Measurements from ENCODE around the gene COL9A2.

DNA sequence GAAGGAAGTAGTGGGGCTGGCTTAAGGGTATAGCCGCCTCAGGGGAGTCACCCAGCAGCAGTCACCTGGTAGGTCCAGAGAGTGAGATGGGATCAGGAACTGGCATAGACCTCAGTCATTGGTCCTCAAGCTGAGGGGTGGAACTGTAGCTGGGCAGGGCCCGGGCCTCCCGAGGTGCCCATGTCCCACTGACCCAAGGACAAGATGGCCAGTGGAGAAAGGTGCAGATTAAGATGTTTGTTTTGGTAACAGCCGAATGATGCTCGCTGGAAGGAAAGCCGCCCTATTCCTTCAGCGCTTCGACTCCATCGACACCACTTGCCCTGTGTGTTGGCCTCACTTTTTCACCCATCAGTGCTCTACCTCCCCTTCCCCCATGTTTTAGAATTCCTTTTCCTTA lies 16.4 kb downstream of the COL9A2 start:
- TF ChIP-seq CTCF (IDR thresholded peaks at IDR 0.05; ENCODE audit: insufficient read depth, low read length) = no peak
- TF ChIP-seq, protein P1, sequence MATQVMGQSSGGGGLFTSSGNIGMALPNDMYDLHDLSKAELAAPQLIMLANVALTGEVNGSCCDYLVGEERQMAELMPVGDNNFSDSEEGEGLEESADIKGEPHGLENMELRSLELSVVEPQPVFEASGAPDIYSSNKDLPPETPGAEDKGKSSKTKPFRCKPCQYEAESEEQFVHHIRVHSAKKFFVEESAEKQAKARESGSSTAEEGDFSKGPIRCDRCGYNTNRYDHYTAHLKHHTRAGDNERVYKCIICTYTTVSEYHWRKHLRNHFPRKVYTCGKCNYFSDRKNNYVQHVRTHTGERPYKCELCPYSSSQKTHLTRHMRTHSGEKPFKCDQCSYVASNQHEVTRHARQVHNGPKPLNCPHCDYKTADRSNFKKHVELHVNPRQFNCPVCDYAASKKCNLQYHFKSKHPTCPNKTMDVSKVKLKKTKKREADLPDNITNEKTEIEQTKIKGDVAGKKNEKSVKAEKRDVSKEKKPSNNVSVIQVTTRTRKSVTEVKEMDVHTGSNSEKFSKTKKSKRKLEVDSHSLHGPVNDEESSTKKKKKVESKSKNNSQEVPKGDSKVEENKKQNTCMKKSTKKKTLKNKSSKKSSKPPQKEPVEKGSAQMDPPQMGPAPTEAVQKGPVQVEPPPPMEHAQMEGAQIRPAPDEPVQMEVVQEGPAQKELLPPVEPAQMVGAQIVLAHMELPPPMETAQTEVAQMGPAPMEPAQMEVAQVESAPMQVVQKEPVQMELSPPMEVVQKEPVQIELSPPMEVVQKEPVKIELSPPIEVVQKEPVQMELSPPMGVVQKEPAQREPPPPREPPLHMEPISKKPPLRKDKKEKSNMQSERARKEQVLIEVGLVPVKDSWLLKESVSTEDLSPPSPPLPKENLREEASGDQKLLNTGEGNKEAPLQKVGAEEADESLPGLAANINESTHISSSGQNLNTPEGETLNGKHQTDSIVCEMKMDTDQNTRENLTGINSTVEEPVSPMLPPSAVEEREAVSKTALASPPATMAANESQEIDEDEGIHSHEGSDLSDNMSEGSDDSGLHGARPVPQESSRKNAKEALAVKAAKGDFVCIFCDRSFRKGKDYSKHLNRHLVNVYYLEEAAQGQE (IDR thresholded peaks at IDR 0.05; ENCODE audit: insufficient replicate concordance, low read depth) = no peak
- TF ChIP-seq POLR2AphosphoS5 (IDR thresholded peaks at IDR 0.05; ENCODE audit: low read depth) = no peak
